Activated CD4-positive, alpha-beta memory T cell treated with anti-CD3 and anti-CD28 coated beads for 36 hours (primary cell): ENCODE measurements around the gene EFCAB12. TPM values are rescaled to one million over a fixed set of nuclear protein-coding genes. Genes with fewer than 3 reads are reported as not detected.

Source experiments
- CTCF ChIA-PET: fragments of 350-600 bp; sonication (Branson Sonifier 250); formaldehyde crosslinking; loops from one replicate; lab custom pipeline; 2021; ENCODE audit warnings: antibody characterized with exemption, inconsistent platforms; lab: Charles Lee
- POLR2A ChIA-PET: fragments of 350-600 bp; sonication (Branson Sonifier 250); formaldehyde crosslinking; loops from one replicate; lab custom pipeline; 2021; ENCODE audit warnings: antibody characterized with exemption; lab: Charles Lee
- DNase-seq: peaks from one replicate; pipeline ENCODE4 v3.0.0-alpha.2; 2020
- H3K27ac Mint-ChIP-seq: one replicate; pipeline ENCODE4 v1.8.0; 2021; ENCODE audit warnings: mixed read lengths
- H3K27me3 Mint-ChIP-seq: one replicate; pipeline ENCODE4 v1.8.0; 2021; ENCODE audit warnings: mixed read lengths
- H3K36me3 Mint-ChIP-seq: one replicate; pipeline ENCODE4 v1.8.0; 2021; ENCODE audit warnings: mixed read lengths
- H3K4me1 Mint-ChIP-seq: one replicate; pipeline ENCODE4 v1.8.0; 2021; ENCODE audit warnings: low read depth, mixed read lengths
- H3K4me3 Mint-ChIP-seq: one replicate; pipeline ENCODE4 v1.8.0; 2021; ENCODE audit warnings: mild to moderate bottlenecking, mixed read lengths
- H3K9me3 Mint-ChIP-seq: one replicate; pipeline ENCODE4 v1.8.0; 2021; ENCODE audit warnings: mixed read lengths
- intact Hi-C: fragments of 100-400 bp; cut with micrococcal nuclease; formaldehyde crosslinking; loops from one replicate; pipeline ENCODE4 v1.15.1; 2023
- total RNA-seq, 2 experiments: library from RNA; stranded (reverse); gene quantifications; one replicate each; pipeline ENCODE4 v1.2.3, GENCODE V29; 2021

The EFCAB12 gene
- total RNA-seq, 2 experiments from 2014 or later = 0.31 to 0.45 TPM

DNA sequence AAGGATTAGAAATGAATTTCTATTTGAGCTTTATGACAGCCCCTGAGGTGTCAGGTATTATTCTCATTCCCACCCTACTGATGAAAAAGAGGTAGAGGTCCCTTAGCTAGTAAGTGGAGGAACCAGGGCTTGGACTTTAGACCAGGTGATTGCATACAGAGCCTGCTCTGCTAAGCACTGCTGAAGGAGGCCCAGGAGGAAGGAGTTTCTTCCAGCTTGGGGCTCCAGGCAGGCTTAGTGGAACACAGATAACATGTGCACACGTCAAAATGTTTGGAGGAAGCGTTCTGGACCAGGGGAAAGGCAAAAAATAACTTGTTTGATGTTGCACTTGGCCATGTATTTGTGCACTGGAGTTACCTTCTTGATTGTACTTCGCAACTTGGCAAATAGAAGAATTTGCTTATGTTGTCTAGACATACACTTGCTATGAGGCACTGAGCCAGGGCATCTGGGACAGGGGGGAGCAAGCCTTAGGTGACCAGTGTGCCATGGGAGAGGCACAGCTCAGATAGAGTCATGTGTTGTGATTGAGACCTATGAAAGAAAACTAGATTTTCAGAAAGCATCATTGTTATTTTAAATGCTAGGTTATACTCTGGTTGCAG, 34.0 kb upstream of the EFCAB12 start:
- Mint-ChIP-seq H3K4me3 (no peak overlapping the region), H3K36me3 (peaks cover 5% of the 10 kb centered on the region), H3K9me3 (no peaks in the 10 kb centered on the region), H3K27me3 (no peaks in the 10 kb centered on the region), H3K27ac (no peak overlapping the region), H3K4me1 (no peaks in the 10 kb centered on the region)
- ChIA-PET CTCF (interaction anchor here (0.5 kb wide), 1 partner anchor 12 kb away, joined by 3 read pairs; no protein-coding TSS in a partner anchor), POLR2A (no interaction called here)
- intact Hi-C loops = no loop called here
- DNase-seq = no peak

DNA sequence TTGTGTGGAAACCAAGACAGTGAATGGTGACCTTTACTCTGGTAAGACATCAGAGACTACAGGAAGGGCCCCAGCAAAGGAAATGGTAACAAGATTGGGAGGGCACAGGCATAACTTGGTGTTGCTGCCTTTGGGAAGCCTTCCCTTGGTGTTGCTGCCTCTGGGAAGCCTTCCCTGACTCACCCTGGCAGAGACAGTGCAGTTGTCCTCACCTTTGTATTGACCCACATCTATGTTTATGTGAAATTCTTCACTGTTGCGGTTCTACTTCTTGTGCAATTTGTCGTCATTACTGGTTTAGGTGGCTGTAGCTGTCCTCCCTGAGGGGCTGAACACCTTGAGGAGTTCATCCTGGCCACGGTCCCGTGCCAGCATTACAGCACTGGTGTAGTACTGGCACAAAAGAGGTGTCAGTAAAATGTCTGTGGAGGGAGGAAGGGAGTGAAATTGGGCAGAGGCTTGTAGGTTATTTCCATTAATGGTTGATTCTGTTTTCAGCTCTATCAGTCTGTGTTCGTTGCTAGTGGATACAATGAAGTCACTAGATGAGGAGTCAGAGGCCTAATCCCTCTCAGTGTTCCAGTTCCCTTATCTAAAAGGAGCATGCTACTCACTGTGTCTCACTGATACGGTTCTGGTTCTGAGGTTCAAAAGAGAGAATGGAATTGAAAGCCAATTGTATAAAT, 33.2 kb upstream of the EFCAB12 start:
- H3K9me3 Mint-ChIP-seq = no peaks in the 10 kb centered on the region
- DNase-seq = no peak
- no peak overlapping the region for H3K27ac Mint-ChIP-seq
- H3K4me3 Mint-ChIP-seq = no peak overlapping the region
- H3K36me3 Mint-ChIP-seq = peaks cover 2% of the 10 kb centered on the region
- ChIA-PET POLR2A (no interaction called here), CTCF (no interaction called here)
- intact Hi-C loops = no loop called here
- H3K4me1 Mint-ChIP-seq = no peaks in the 10 kb centered on the region
- no peaks in the 10 kb centered on the region for H3K27me3 Mint-ChIP-seq

DNA sequence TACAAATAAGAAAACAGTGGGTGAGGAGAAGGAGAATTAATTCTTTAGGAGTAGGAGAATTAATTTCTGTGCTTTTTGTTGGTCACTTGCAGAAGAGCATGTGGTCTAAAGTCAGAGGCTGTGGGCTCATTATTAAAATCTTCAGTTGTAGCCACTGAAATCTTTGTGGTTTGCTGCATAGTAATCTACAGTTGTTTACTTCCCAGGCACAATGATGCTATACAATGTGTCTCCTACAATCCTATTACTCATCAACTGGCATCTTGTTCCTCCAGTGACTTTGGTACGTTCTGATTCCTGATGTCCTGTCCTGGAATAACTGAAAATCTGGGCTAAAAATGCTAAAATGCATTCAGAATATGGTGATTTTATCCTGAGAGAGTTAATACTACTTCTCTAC, 32.6 kb upstream of the EFCAB12 start:
- intact Hi-C loops = no loop called here
- Mint-ChIP-seq H3K27ac (no peak overlapping the region), H3K36me3 (peaks cover 2% of the 10 kb centered on the region), H3K9me3 (no peaks in the 10 kb centered on the region), H3K4me1 (no peaks in the 10 kb centered on the region), H3K27me3 (no peaks in the 10 kb centered on the region), H3K4me3 (no peak overlapping the region)
- ChIA-PET CTCF (no interaction called here), POLR2A (no interaction called here)
- no peak for DNase-seq

DNA sequence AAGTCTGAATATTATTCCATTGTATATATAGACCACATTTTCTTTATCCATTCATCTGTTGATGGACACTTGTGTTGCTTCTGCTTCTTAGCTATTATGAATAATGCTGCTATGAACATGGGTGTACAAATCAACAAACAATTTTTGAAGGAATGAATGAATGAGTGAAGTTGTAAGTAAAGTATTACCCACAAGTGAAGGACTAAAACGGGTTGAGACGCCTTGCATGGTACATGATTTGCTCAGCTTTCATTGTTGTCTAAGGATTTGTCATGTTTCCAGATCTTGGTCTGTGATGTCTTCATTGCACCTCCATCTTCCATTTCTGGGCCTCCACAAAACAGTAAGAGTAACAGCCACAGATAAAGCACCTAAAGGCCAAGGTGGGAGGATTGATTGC, 32.1 kb upstream of the EFCAB12 start:
- ChIA-PET CTCF (no interaction called here), POLR2A (no interaction called here)
- Mint-ChIP-seq H3K4me3 (no peak overlapping the region), H3K9me3 (no peaks in the 10 kb centered on the region), H3K4me1 (no peaks in the 10 kb centered on the region), H3K27ac (no peak overlapping the region), H3K27me3 (no peaks in the 10 kb centered on the region), H3K36me3 (peaks cover 2% of the 10 kb centered on the region)
- DNase-seq = no peak
- intact Hi-C loops = no loop called here

DNA sequence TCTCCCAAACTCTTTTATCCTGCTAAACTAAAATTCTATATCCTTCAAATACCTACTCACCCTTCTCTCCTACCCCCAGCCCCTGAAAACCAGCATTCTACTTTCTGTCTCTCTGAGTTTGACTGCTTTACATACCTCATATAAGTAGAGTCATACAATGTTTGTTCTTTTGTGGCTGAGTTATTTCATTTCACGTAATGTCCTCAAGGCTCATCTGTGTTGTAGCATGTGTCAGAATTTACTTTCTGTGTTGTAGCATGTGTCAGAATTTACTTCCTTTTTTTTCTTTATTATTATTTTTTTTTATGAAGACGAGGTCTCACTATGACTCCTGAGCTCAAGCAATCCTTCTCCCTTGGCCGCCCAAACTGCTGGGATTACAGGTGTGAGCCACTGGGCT, 31.7 kb upstream of the EFCAB12 start:
- H3K4me3 Mint-ChIP-seq = no peak overlapping the region
- ChIA-PET CTCF (no interaction called here), POLR2A (no interaction called here)
- H3K4me1 Mint-ChIP-seq = no peaks in the 10 kb centered on the region
- H3K27ac Mint-ChIP-seq = no peak overlapping the region
- DNase-seq = no peak
- peaks cover 2% of the 10 kb centered on the region for H3K36me3 Mint-ChIP-seq
- intact Hi-C loops = no loop called here
- H3K9me3 Mint-ChIP-seq = no peaks in the 10 kb centered on the region
- no peaks in the 10 kb centered on the region for H3K27me3 Mint-ChIP-seq

DNA sequence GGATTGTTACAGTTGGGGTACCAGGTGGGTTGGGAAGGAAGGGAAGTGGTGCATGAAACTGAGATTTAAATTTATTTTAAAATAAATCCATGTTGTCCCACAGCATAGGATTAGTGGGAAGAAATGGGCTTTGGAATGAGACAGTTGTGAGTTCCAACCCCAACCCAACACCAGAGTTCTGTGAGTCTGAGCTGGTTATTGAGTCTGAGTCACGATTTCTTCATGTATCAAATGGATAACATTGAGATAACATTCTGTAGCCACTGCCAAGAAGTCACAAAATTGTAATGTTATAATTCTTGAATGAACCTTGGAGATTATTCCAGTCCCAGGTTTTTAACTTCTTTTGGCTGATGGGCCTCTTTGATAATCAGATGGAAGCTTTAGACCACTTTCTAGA, 25.3 kb upstream of the EFCAB12 start:
- Mint-ChIP-seq H3K9me3 (no peaks in the 10 kb centered on the region), H3K27ac (no peak overlapping the region), H3K4me3 (no peak overlapping the region), H3K36me3 (peaks cover 15% of the 10 kb centered on the region), H3K27me3 (no peaks in the 10 kb centered on the region), H3K4me1 (no peaks in the 10 kb centered on the region)
- POLR2A ChIA-PET = no interaction called here
- CTCF ChIA-PET = interaction anchor here (0.6 kb wide), 1 partner anchor 216 kb away, joined by 3 read pairs; no protein-coding TSS in a partner anchor
- no peak for DNase-seq
- intact Hi-C loops = no loop called here

DNA sequence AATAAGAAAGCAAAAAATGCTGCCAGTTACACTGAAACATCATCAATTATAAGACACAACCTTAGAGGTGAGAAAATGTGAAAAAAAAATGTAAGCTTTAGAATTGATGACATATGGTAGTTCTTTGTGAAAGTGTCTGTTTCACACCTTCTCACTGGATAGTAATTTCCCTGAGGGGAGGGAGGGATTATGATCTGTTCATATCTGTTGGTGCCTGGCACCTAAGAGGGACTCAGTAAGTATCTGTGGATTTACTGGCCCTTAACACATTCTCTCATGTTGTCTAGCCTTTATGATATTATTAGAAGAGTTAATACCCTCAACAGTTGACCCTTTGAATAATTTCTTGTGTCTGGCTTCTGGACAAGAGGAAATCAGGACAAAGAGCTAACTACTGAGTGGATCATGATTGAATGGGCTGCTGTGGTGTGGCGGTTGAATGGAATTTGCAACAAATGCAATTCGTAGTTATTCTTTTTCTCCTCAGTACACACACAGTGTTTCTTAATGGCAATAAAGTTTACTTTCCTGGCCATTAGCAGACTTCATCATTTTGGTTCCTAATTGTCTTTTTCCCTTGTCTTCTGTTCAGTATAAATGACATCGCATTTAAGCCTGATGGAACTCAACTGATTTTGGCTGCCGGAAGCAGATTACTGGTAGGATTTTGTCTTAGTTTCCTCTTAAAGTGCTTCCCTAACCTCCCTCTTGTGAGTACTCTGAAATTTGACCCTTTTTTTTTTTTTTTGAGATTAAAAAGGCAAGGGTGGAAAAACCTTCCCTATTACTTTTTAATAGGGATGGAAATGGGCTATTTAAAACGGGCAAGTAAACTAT, 21.1 kb upstream of the EFCAB12 start:
- Mint-ChIP-seq H3K4me1 (no peaks in the 10 kb centered on the region), H3K4me3 (no peak overlapping the region), H3K9me3 (no peaks in the 10 kb centered on the region), H3K27me3 (no peaks in the 10 kb centered on the region), H3K36me3 (peaks cover 15% of the 10 kb centered on the region), H3K27ac (no peak overlapping the region)
- intact Hi-C loops = no loop called here
- POLR2A ChIA-PET = no interaction called here
- DNase-seq = no peak
- CTCF ChIA-PET = no interaction called here

DNA sequence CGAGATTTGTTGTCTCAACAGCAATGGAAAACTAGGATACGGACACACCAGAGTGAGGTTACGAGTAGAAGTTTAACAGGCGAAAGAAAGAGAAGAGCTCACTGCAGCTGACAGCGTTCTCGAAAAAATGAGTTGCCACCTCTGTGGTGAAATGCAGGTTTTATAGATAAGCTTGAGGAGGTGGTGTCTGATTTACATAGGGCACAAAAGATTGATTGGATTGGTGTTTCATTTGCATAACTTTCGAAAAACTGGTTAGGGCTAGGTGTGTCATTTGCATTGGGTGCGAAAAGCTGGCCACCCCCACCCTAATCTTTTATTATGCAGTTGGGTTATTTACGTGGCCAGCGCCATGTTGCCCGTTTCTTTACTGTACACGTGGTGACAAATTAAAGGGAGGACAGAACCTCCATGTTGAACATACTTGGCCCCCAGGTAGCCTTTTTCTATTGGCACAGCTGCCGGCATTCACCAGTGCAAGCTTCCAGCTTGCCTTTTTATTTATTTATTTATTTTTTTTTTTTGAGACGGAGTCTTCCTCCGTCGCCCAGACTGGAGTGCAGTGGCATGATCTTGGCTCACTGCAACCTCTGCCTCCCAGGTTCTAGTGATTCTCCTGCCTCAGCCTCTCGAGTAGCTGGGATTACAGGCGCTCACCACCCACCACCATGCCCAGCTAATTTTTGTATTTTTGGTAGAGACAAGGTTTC, 19.9 kb upstream of the EFCAB12 start:
- intact Hi-C loops = no loop called here
- POLR2A ChIA-PET = no interaction called here
- Mint-ChIP-seq H3K4me3 (no peak overlapping the region), H3K4me1 (peaks cover 8% of the 10 kb centered on the region), H3K9me3 (no peaks in the 10 kb centered on the region), H3K27me3 (no peaks in the 10 kb centered on the region), H3K27ac (no peak overlapping the region), H3K36me3 (peaks cover 12% of the 10 kb centered on the region)
- CTCF ChIA-PET = no interaction called here
- no peak for DNase-seq

DNA sequence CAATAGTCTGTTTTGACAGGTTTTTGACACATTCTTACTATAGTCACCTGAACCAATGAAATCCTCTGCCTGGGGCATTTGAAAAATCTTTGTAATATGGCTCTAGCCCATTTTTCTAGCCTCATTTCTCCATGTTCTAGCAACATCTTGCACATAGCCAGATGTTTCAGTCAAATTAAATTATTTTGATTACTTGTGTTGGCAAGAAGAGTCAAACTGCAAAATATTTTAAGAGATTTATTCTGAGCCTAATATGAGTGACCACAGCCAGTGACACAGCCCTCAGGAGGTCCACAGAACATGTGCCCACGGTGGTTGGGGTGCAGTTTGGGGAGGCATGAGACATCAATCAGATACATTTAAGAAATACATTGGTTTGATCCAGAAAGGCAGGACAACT, 18.5 kb upstream of the EFCAB12 start:
- intact Hi-C loops = no loop called here
- H3K27ac Mint-ChIP-seq = no peak overlapping the region
- CTCF ChIA-PET = no interaction called here

DNA sequence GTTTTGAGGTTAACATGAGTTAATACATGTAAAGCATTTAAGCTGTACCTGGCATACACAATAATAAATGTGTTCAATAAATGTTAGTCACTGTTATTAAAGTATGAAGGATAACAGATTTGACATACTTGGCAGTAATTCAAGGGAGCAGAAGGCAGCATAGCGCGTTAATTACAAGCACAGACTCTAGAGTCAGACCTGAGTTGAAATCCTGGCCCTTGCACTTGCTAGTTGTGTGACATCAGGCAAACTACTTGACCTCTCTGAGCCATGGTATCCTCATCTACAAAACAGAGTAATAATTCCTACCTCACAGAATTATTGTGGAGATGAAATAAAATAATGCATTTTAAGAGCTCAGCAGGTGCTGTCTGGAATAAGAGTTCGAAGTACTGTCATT, 17.0 kb upstream of the EFCAB12 start:
- H3K36me3 Mint-ChIP-seq = no peaks in the 10 kb centered on the region
- CTCF ChIA-PET = interaction anchor here (0.6 to 0.7 kb wide), 2 partner anchors 44 to 45 kb away, joined by 3 read pairs; no protein-coding TSS in a partner anchor
- intact Hi-C loops = no loop called here
- no peak overlapping the region for H3K4me3 Mint-ChIP-seq
- no peaks in the 10 kb centered on the region for H3K27me3 Mint-ChIP-seq
- peaks cover 30% of the 10 kb centered on the region for H3K4me1 Mint-ChIP-seq
- H3K9me3 Mint-ChIP-seq = no peaks in the 10 kb centered on the region
- no peak overlapping the region for H3K27ac Mint-ChIP-seq
- POLR2A ChIA-PET = no interaction called here
- DNase-seq = no peak

More for the DNA sequence above, 18.5 kb upstream of the EFCAB12 start:
- peaks cover 3% of the 10 kb centered on the region for H3K36me3 Mint-ChIP-seq
- no peaks in the 10 kb centered on the region for H3K27me3 Mint-ChIP-seq
- H3K9me3 Mint-ChIP-seq = no peaks in the 10 kb centered on the region
- no peak overlapping the region for H3K4me3 Mint-ChIP-seq
- H3K4me1 Mint-ChIP-seq = peaks cover 21% of the 10 kb centered on the region
- POLR2A ChIA-PET = no interaction called here
- no peak for DNase-seq

DNA sequence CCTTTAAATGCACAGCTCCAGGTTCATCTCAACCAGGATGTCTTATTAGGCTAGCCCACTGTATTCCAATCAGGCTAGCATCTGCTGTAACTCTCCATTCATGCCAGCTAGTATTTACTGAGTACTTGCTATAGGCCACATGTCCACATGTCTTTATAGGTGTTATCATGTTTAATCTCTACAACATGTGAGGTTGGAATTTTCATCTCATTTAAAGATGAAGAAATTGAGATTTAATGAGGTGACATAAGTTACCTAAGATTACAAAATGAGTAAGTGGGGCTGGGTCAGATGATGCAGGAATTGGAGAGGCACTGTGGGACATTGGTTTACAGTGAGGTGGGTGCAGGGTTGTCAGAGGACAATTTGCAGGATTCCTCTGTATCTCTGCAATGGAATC, 14.5 kb upstream of the EFCAB12 start:
- ChIA-PET CTCF (no interaction called here), POLR2A (no interaction called here)
- H3K27ac Mint-ChIP-seq = peak overlapping the region; percentile 57
- no peak overlapping the region for H3K4me3 Mint-ChIP-seq
- DNase-seq = no peak
- H3K9me3 Mint-ChIP-seq = no peaks in the 10 kb centered on the region
- H3K36me3 Mint-ChIP-seq = peaks cover 6% of the 10 kb centered on the region
- no peaks in the 10 kb centered on the region for H3K27me3 Mint-ChIP-seq
- H3K4me1 Mint-ChIP-seq = peaks cover 45% of the 10 kb centered on the region
- intact Hi-C loops = loop anchor here (5.0 kb wide), 3 partner anchors 164 to 669 kb away; partner anchors contain the start of genes CNBP and PLXND1

DNA sequence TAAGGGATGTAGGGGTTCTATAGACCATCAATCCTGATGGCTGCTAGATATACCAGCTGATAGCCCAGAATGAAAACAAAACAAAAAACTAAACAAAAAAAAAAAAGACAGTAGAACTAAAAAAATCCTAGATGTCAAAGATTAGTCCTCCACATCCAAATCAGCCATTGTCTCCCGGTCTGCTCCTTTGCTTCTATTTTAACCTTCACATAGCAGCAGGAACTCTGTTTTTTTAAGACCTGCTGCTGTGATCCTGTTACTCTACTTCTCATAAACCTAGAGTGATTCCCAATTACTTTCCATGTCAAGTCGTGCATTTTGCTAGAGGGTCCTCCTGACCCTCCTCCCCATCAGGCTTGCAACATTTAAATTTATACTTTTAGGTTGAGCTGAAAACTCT, 14.1 kb upstream of the EFCAB12 start:
- Mint-ChIP-seq H3K27ac (peak overlapping the region; percentile 57), H3K9me3 (no peaks in the 10 kb centered on the region), H3K36me3 (peaks cover 10% of the 10 kb centered on the region), H3K27me3 (no peaks in the 10 kb centered on the region), H3K4me3 (no peak overlapping the region), H3K4me1 (peaks cover 49% of the 10 kb centered on the region)
- DNase-seq = no peak
- ChIA-PET POLR2A (no interaction called here), CTCF (no interaction called here)
- intact Hi-C loops = loop anchor here (5.0 kb wide), 3 partner anchors 165 to 670 kb away; partner anchors contain the start of genes CNBP and PLXND1
